ENCODE data around the gene SPEG.

DNA sequence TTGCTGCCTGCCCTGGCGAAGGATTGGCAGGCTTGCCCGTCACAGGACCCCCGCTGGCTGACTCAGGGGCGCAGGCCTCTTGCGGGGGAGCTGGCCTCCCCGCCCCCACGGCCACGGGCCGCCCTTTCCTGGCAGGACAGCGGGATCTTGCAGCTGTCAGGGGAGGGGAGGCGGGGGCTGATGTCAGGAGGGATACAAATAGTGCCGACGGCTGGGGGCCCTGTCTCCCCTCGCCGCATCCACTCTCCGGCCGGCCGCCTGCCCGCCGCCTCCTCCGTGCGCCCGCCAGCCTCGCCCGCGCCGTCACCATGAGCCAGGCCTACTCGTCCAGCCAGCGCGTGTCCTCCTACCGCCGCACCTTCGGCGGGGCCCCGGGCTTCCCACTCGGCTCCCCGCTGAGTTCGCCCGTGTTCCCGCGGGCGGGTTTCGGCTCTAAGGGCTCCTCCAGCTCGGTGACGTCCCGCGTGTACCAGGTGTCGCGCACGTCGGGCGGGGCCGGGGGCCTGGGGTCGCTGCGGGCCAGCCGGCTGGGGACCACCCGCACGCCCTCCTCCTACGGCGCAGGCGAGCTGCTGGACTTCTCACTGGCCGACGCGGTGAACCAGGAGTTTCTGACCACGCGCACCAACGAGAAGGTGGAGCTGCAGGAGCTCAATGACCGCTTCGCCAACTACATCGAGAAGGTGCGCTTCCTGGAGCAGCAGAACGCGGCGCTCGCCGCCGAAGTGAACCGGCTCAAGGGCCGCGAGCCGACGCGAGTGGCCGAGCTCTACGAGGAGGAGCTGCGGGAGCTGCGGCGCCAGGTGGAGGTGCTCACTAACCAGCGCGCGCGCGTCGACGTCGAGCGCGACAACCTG, 16.3 kb upstream of the SPEG start, which contains the start of gene DES:
- TF ChIP-seq CTCF (IDR thresholded peaks at IDR 0.05; ENCODE audit: insufficient read depth, low read depth, low read length), result no peak
- TF ChIP-seq EZH2 (IDR thresholded peaks at IDR 0.05; ENCODE audit: insufficient read depth, low read length), result peak; percentile 50
